Measurements from ENCODE around the gene SLC29A1. TPM values are rescaled to one million over a fixed set of nuclear protein-coding genes. Genes with fewer than 3 reads are reported as not detected.

The SLC29A1 gene
- total RNA-seq, 3 donors from 2014 or later, result 106 to 140 (median 110) TPM

DNA sequence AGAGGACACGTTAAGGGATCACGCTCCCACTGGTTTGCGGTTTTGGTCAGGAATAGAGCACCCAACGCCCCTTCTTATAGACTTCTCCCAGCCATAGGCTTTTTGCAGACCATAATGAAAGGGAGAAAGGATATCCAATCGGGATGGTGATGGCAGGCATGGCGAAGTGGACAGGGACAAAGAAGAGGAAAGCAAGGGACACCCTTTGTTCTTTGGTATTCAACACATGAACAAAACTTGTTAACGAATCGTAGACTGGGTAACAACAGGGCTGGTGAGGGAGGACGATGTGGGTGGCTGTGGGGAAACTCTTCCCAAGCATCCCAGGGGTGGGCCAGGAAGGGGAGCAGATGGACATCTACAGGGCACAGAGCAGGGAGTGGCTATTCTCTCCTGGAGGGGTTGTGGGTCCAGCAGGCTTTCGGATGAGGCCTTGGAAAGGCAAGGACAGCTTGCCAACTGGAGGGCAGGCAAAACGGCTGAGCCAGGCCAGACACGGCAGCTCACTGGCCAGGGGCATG lies 22.1 kb downstream of the SLC29A1 start:
- no peaks in the 10 kb centered on the region for H3K27me3 ChIP-seq
- intact Hi-C loops (cut with DNase I; ENCODE audit: low total_unique reads), result no loop called here
- peak overlapping the region; percentile 69 to 95 (median 94) for H3K4me3 ChIP-seq
- DNase-seq (ENCODE audit: low spot score in 2 of 2), result no peak
- peak overlapping the region; percentile 93 to 100 for H3K27ac ChIP-seq
- no peaks in the 10 kb centered on the region for H3K9me3 ChIP-seq
- peaks cover 0 to 13% of the 10 kb centered on the region in 2 donors for H3K4me1 ChIP-seq
- TF ChIP-seq POLR2A (IDR thresholded peaks at IDR 0.05) (no peak), CTCF (IDR thresholded peaks at IDR 0.05) (no peak), POLR2AphosphoS5 (IDR thresholded peaks at IDR 0.05) (no peak)
- H3K36me3 ChIP-seq, result no peaks in the 10 kb centered on the region

DNA sequence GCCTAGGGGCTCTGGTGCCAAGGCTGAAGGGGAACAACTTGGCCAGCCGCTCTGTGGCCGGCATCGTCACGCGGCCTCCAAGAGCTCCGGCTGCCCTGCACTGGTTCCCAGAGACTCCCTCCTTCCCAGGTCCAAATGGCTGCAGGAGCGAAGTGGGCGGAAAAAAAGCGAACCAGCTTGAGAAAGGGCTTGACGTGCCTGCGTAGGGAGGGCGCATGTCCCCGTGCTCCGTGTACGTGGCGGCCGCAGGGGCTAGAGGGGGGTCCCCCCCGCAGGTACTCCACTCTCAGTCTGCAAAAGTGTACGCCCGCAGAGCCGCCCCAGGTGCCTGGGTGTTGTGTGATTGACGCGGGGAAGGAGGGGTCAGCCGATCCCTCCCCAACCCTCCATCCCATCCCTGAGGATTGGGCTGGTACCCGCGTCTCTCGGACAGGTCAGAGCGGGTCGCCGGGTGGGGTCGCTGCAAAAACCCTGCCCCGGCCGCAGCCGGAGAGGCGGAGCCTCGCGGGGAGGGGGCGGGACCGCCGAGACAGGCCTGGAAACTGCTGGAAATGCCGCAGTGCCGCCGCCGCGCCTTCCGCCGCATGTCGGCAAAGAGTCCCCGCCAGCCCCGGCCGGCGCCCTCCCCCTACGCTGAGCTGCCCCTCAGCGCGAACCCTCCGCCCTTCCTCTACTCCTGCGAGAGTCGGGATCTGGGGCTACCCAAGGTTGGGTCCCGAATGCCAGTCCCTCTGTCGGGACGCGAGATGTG lies 22.7 kb downstream of the SLC29A1 start:
- H3K36me3 ChIP-seq, result peaks cover 4% of the 10 kb centered on the region
- DNase-seq (ENCODE audit: low spot score in 2 of 2), result peak; percentile 85 to 86
- TF ChIP-seq POLR2AphosphoS5 (IDR thresholded peaks at IDR 0.05) (peak in 1 of 3 donors; percentile 6), CTCF (IDR thresholded peaks at IDR 0.05) (peak in 1 of 3 donors; percentile 4), POLR2A (IDR thresholded peaks at IDR 0.05) (no peak)
- peak overlapping the region; percentile 93 to 100 for H3K27ac ChIP-seq
- peak overlapping the region; percentile 69 to 95 (median 94) for H3K4me3 ChIP-seq
- intact Hi-C loops (cut with DNase I; ENCODE audit: low total_unique reads), result no loop called here
- H3K4me1 ChIP-seq, result peaks cover 0 to 13% of the 10 kb centered on the region in 2 donors
- no peaks in the 10 kb centered on the region for H3K27me3 ChIP-seq
- H3K9me3 ChIP-seq, result no peaks in the 10 kb centered on the region

- Histone ChIP-seq H3K36me3 (peaks cover 4% of the 10 kb centered on the region), H3K27me3 (no peaks in the 10 kb centered on the region), H3K27ac (peak within 1 kb of the TSS; percentile 93 to 100), H3K9me3 (no peaks in the 10 kb centered on the region), H3K4me3 (peak within 1 kb of the TSS; percentile 69 to 95 (median 94)), H3K4me1 (peaks cover 0 to 13% of the 10 kb centered on the region in 2 donors)
- TF ChIP-seq POLR2A (IDR thresholded peaks at IDR 0.05) (peak; percentile 98), POLR2AphosphoS5 (IDR thresholded peaks at IDR 0.05) (peak; percentile 100), CTCF (IDR thresholded peaks at IDR 0.05) (peak in 2 of 3 donors; percentile 3 to 30)
- intact Hi-C loops (cut with DNase I; ENCODE audit: low total_unique reads), result no loop called here
- peak; percentile 97 to 99 for DNase-seq (ENCODE audit: low spot score in 2 of 2)
Observed at GRCh38 chr6:44246663-44247337, 23.4 kb downstream of the SLC29A1 start, which contains the start of gene HSP90AB1. TSS of gene HSP90AB1 (plus strand) at chr6:44247101. CDS start at chr6:44248630, 1,529 bp downstream.

DNA sequence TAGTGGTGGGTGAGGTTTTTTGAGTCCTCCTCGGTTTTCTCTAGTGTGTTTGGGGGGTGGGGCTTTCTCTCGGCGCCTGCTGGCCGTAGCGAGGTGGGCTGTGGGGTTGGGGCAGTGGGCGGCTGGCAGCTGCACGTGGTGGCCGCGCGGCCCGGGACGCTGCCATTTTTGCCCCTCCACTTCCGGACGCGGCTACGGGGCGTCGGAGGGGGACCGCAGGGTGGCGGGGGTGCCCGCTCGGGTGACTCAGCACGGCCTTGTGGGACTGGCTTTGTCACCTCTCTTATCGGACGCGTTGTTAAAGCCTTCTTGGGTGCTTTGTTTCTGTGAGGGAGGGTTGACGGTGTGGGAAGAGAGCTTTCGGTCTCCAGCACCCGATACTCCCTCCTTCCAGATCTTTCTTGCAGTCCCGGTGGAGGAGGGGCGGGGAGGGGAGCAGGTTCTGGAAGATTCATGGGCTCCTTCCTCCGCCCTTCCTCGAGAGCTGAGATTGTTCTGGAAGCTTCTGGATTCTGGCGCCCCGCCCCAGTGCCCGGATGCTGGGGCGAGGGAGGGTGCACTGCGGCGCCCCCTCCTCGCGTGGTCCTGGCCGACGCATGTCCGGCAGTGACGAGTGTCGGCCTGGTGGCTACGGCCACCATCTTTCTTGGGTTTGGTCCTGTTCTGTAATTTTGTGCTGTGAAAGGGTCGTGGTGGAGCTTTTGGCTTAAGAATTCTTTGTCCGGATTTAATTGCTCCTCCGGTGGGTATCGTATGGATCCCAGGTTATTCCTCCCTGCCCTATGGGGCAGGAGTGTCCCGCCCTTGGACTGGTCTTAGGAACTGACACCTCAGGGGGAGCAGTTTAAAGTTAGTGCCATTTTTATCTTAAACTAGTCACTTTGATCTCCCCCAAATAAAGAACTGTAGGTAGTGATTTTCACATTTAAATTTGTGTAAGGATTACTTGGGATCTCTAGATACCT lies 24.2 kb downstream of the SLC29A1 start:
- no peaks in the 10 kb centered on the region for H3K9me3 ChIP-seq
- H3K4me1 ChIP-seq, result peaks cover 0 to 13% of the 10 kb centered on the region in 2 donors
- H3K27ac ChIP-seq, result peak overlapping the region; percentile 93 to 100
- H3K36me3 ChIP-seq, result peaks cover 4% of the 10 kb centered on the region
- TF ChIP-seq POLR2A (IDR thresholded peaks at IDR 0.05), result no peak
- peak in 1 of 3 donors; percentile 13 for TF ChIP-seq CTCF (IDR thresholded peaks at IDR 0.05)
- peak in 2 of 3 donors; percentile 24 to 74 for TF ChIP-seq POLR2AphosphoS5 (IDR thresholded peaks at IDR 0.05)
- DNase-seq (ENCODE audit: low spot score in 2 of 2), result peak; percentile 67 to 75
- intact Hi-C loops (cut with DNase I; ENCODE audit: low total_unique reads), result no loop called here
- peak overlapping the region; percentile 69 to 95 (median 94) for H3K4me3 ChIP-seq
- no peaks in the 10 kb centered on the region for H3K27me3 ChIP-seq

Measured in breast epithelium (tissue), 4 donors.